Measurements from ENCODE around the gene RAI1.

GRCh38 chr17:17701658-17702057 is 20.4 kb downstream of the RAI1 start:
- TF ChIP-seq, protein P1, sequence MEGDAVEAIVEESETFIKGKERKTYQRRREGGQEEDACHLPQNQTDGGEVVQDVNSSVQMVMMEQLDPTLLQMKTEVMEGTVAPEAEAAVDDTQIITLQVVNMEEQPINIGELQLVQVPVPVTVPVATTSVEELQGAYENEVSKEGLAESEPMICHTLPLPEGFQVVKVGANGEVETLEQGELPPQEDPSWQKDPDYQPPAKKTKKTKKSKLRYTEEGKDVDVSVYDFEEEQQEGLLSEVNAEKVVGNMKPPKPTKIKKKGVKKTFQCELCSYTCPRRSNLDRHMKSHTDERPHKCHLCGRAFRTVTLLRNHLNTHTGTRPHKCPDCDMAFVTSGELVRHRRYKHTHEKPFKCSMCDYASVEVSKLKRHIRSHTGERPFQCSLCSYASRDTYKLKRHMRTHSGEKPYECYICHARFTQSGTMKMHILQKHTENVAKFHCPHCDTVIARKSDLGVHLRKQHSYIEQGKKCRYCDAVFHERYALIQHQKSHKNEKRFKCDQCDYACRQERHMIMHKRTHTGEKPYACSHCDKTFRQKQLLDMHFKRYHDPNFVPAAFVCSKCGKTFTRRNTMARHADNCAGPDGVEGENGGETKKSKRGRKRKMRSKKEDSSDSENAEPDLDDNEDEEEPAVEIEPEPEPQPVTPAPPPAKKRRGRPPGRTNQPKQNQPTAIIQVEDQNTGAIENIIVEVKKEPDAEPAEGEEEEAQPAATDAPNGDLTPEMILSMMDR (IDR thresholded peaks at IDR 0.05), result no peak
- TF ChIP-seq POLR2A (IDR thresholded peaks at IDR 0.05), result no peak

All from lower leg skin (tissue), 3 donors.